AG10803 (cell line): ENCODE measurements around the gene ACMSD.

ENCODE experiments used
- DNase-seq: peaks from one replicate; pipeline ENCODE4 v3.0.0; 2010; ENCODE audit warnings: low read depth
- H3K4me3 ChIP-seq: 2 replicates; pipeline ENCODE4 v1.5.1; 2011; ENCODE audit warnings: mild to moderate bottlenecking, low read length, control low read depth
- TF ChIP-seq, protein P1 (sequence below): conservative IDR thresholded peaks from 2 replicates; pipeline ENCODE4 v1.5.1; 2011; ENCODE audit warnings: mild to moderate bottlenecking, low read length, control low read depth, inconsistent platforms

The ACMSD gene

DNA sequence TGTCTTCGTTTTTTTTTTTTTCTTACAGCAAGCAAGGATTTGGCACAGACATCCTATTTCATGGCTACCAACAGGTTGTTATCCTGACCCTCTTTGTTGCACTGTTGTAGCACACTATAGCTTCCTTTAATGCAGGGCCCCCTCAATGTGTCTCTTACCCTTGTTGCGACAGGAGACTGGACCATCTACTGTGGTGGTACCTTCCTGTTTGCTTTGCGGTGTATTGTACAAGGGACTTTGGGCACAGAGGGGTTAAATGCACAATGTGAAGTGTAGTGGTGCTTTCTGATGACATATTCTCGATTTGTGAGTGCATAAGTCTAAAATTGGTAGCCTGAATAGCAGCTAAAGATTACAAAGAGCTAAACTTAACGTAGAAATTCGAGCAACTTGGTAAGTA, 107.7 kb downstream of the ACMSD start:
- no peak for DNase-seq
- TF ChIP-seq, protein P1, sequence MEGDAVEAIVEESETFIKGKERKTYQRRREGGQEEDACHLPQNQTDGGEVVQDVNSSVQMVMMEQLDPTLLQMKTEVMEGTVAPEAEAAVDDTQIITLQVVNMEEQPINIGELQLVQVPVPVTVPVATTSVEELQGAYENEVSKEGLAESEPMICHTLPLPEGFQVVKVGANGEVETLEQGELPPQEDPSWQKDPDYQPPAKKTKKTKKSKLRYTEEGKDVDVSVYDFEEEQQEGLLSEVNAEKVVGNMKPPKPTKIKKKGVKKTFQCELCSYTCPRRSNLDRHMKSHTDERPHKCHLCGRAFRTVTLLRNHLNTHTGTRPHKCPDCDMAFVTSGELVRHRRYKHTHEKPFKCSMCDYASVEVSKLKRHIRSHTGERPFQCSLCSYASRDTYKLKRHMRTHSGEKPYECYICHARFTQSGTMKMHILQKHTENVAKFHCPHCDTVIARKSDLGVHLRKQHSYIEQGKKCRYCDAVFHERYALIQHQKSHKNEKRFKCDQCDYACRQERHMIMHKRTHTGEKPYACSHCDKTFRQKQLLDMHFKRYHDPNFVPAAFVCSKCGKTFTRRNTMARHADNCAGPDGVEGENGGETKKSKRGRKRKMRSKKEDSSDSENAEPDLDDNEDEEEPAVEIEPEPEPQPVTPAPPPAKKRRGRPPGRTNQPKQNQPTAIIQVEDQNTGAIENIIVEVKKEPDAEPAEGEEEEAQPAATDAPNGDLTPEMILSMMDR: no peak
- no peak overlapping the region for H3K4me3 ChIP-seq

- no peak overlapping the region for H3K4me3 ChIP-seq
- TF ChIP-seq, protein P1: no peak
These were observed 111.7 kb downstream of the ACMSD start for GRCh38 chr2:134949981-134950708.

DNA sequence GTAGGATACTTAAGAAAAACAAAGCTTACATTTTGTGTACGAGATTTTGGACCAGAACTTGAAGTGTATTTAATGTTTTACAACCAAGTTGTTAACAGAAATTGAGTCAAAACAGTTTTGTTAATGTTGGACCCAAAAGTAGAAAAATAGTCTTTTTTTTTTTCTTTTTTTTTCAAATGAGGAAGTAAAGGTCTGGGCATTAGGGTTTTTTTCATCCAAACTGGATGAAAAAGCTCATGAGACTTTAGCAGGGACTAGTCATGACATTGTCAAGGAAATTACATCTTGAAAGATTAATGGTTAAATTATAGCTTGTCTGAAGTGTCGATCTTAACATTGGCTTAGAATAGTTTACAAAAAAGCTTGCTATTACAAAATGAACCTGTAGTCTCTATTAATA, 112.5 kb downstream of the ACMSD start:
- DNase-seq: no peak
- TF ChIP-seq, protein P1: no peak
- no peak overlapping the region for H3K4me3 ChIP-seq

More at GRCh38 chr2:134949981-134950708, 111.7 kb downstream of the ACMSD start:
- no peak for DNase-seq
